Body of pancreas (tissue), 4 donors: Measurements from ENCODE around the gene PPFIA1.
A peak's percentile ranks its signal among the peaks of the same experiment; 100 is the strongest.

Experiments
- CTCF ChIP-seq, 7 experiments: fragments of 450-650 bp in 4 of 7; fragments of 200-600 bp in 3 of 7; sonication (generic) in 3 of 7; IDR thresholded peaks; one replicate each; pipeline ENCODE4 v1.5.1; 2016 to 2019; ENCODE audit warnings: antibody characterized with exemption in 7 of 7
- POLR2A ChIP-seq, 3 donors: fragments of 450-650 bp; IDR thresholded peaks; one replicate each; pipeline ENCODE4 v1.6.1; 2016; ENCODE audit warnings: antibody characterized with exemption in 3 of 3, mild to moderate bottlenecking in 2 of 3

GRCh38 chr11:70397983-70398833 lies 127.7 kb downstream of the PPFIA1 start, which contains the start of gene CTTN:
- TF ChIP-seq POLR2A (IDR thresholded peaks at IDR 0.05), result peak; percentile 59 to 72 (median 71)
- no peak for TF ChIP-seq CTCF (IDR thresholded peaks at IDR 0.05)
